Fibroblast of villous mesenchyme (primary cell): ENCODE results near the gene LPIN3. TPM values are rescaled to one million over a fixed set of nuclear protein-coding genes. Genes with fewer than 3 reads are reported as not detected.
A peak's percentile ranks its signal among the peaks of the same experiment; 100 is the strongest.

Experiments
- DNase-seq: peaks from one replicate; pipeline ENCODE4 v3.0.0-alpha.2; 2010; ENCODE audit warnings: low read depth
- H3K4me3 ChIP-seq: 2 replicates; pipeline ENCODE4 v1.5.1; 2011; ENCODE audit warnings: low read depth, mild to moderate bottlenecking, low read length
- CTCF ChIP-seq: IDR thresholded peaks from 2 replicates; pipeline ENCODE4 v1.5.1; 2012; ENCODE audit warnings: low read depth, mild to moderate bottlenecking, low read length; ENCODE audit not compliant: insufficient read depth
- total RNA-seq: library from RNA; depleted of rRNA; stranded (reverse); fragments of >200 nt; gene quantifications from 2 replicates; pipeline ENCODE4 v1.2.3, GENCODE V29; 2012

The LPIN3 gene
- total RNA-seq, 1 donor: 5.6 TPM

- H3K4me3 ChIP-seq: no peak overlapping the region
- DNase-seq: peak; percentile 69
- no peak for TF ChIP-seq CTCF
Measured at GRCh38 chr20:41334443-41335421, 5.9 kb upstream of the LPIN3 start.

GRCh38 chr20:41335591-41335990 lies 5.0 kb upstream of the LPIN3 start:
- no peak for DNase-seq
- no peak for TF ChIP-seq CTCF
- no peak overlapping the region for H3K4me3 ChIP-seq

GRCh38 chr20:41336711-41337492 lies 3.7 kb upstream of the LPIN3 start:
- H3K4me3 ChIP-seq: no peak overlapping the region
- TF ChIP-seq CTCF: no peak
- no peak for DNase-seq

- TF ChIP-seq CTCF: peak; percentile 93
- peak overlapping the region; percentile 65 for H3K4me3 ChIP-seq
- DNase-seq: peak; percentile 69
Measured at GRCh38 chr20:41339957-41340326, 679 bp upstream of the LPIN3 start.

GRCh38 chr20:41342474-41343464 lies 2.1 kb downstream of the LPIN3 start:
- H3K4me3 ChIP-seq: no peak overlapping the region
- no peak for TF ChIP-seq CTCF
- no peak for DNase-seq

- DNase-seq: no peak
- no peak overlapping the region for H3K4me3 ChIP-seq
- TF ChIP-seq CTCF: no peak
Measured at GRCh38 chr20:41344477-41344876, 3.9 kb downstream of the LPIN3 start.
